BLaER1 (cell line): ENCODE data around the gene SLC6A20.
"Not testable (repeated sequence)": the region's sequence is repeated elsewhere in the genome, so short reads cannot be mapped to it uniquely, and the experiment has no call there.

Source experiments
- H3K27ac ChIP-seq: shearing (Covaris generic); formaldehyde crosslinking; 2 replicates; pipeline ENCODE4 v1.8.1; 2022
- H3K27me3 ChIP-seq: shearing (Covaris generic); formaldehyde crosslinking; 2 replicates; pipeline ENCODE4 v1.8.1; 2022
- H3K36me3 ChIP-seq: shearing (Covaris generic); formaldehyde crosslinking; 2 replicates; pipeline ENCODE4 v1.8.1; 2022
- H3K4me1 ChIP-seq: shearing (Covaris generic); formaldehyde crosslinking; 2 replicates; pipeline ENCODE4 v1.8.1; 2022
- H3K4me2 ChIP-seq: shearing (Covaris generic); formaldehyde crosslinking; 2 replicates; pipeline ENCODE4 v1.8.1; 2022
- H3K4me3 ChIP-seq: shearing (Covaris generic); formaldehyde crosslinking; 2 replicates; pipeline ENCODE4 v1.8.1; 2022
- H3K9ac ChIP-seq: shearing (Covaris generic); formaldehyde crosslinking; 2 replicates; pipeline ENCODE4 v1.8.1; 2022
- H3K9me3 ChIP-seq: shearing (Covaris generic); formaldehyde crosslinking; 2 replicates; pipeline ENCODE4 v1.8.1; 2022
- H4K20me1 ChIP-seq: shearing (Covaris generic); formaldehyde crosslinking; 2 replicates; pipeline ENCODE4 v1.8.1; 2022
- Cebpa-rat ChIP-seq: shearing (Covaris generic); IDR thresholded peaks from 2 replicates; pipeline ENCODE4 v1.8.1; 2022

The SLC6A20 gene

GRCh38 chr3:45761831-45762230 is 34.5 kb downstream of the SLC6A20 start:
- Histone ChIP-seq H3K9me3 (peaks cover 5% of the 10 kb centered on the region), H3K27me3 (no peaks in the 10 kb centered on the region), H3K36me3 (no peaks in the 10 kb centered on the region), H3K4me2 (no peak overlapping the region), H3K27ac (no peak overlapping the region), H3K9ac (no peak overlapping the region), H3K4me1 (peaks cover 8% of the 10 kb centered on the region), H4K20me1 (no peaks in the 10 kb centered on the region), H3K4me3 (no peak overlapping the region)
- no peak for TF ChIP-seq Cebpa-rat

GRCh38 chr3:45760878-45761711 is 35.2 kb downstream of the SLC6A20 start:
- Histone ChIP-seq H3K27me3 (no peaks in the 10 kb centered on the region), H3K4me2 (no peak overlapping the region), H3K4me3 (no peak overlapping the region), H4K20me1 (no peaks in the 10 kb centered on the region), H3K36me3 (no peaks in the 10 kb centered on the region), H3K4me1 (peaks cover 8% of the 10 kb centered on the region), H3K9me3 (no peaks in the 10 kb centered on the region), H3K27ac (no peak overlapping the region), H3K9ac (no peak overlapping the region)
- TF ChIP-seq Cebpa-rat = no peak

DNA sequence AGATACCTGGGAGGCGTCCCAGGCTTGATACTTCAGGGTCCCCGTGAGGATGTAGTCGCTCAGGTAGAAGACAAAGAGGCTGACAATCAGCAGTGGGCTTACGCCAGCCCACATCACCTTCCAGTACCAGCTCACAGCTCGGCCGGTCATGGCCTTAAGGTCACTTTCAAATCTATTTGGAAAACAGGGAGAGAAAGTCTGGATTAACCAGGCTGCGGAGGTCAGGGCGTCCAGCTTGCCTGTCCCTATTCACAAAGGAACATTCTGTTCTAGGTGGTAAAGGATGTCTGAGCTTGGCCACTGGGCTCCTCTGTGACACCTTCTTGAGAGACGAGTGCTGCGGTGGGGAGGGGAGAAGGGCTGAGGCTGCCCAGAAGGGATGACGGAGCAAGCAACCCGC is 36.5 kb downstream of the SLC6A20 start:
- no peak overlapping the region for H3K4me2 ChIP-seq
- no peak overlapping the region for H3K4me3 ChIP-seq
- H3K9me3 ChIP-seq = no peaks in the 10 kb centered on the region
- no peak overlapping the region for H3K9ac ChIP-seq
- H3K27me3 ChIP-seq = no peaks in the 10 kb centered on the region
- no peaks in the 10 kb centered on the region for H4K20me1 ChIP-seq
- TF ChIP-seq Cebpa-rat = no peak
- peaks cover 8% of the 10 kb centered on the region for H3K4me1 ChIP-seq
- no peak overlapping the region for H3K27ac ChIP-seq
- H3K36me3 ChIP-seq = no peaks in the 10 kb centered on the region

DNA sequence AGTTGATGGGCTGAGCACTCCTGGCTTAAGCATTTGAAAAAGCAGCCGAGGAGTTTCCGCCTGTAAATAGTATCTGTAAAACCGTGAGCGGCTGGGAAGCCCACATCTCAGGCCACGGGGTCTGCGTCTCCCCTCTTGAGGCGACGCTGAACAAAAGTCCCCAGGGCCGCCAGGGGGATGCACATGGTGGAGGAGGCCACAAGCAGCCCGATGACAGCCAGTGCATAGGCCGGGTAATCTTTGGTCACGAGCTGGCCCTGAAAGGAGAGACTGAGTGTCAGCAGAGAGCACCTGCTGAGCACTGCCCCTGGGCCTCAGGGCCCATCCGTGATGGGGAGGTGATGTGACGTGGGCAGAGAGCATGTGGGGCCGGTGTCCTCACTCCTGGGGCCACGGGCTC is 37.5 kb downstream of the SLC6A20 start:
- Histone ChIP-seq H4K20me1 (no peaks in the 10 kb centered on the region), H3K27ac (no peak overlapping the region), H3K4me2 (peak overlapping the region; percentile 18; the same call in 1 of the 2 replicates), H3K27me3 (no peaks in the 10 kb centered on the region), H3K9me3 (no peaks in the 10 kb centered on the region), H3K9ac (no peak overlapping the region), H3K4me1 (peaks cover 8% of the 10 kb centered on the region), H3K4me3 (no peak overlapping the region), H3K36me3 (no peaks in the 10 kb centered on the region)
- TF ChIP-seq Cebpa-rat = no peak

DNA sequence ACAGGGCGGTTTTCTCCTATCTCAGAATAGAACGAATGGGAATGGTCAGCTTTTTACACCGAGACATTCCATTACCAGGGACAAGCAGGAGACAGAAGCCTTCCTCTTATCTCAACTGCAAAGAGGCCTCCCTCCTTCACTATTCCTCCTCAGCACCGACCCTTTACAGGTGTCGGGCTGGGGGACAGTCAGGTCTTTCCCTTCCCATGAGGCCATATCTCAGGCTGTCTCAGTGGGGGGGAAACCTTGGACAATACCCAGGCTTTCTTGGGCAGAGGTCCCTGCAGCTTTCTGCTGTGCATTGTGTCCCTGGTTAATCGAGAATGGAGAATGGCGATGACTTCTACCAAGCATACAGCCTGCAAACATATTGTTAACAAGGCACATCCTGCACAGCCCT is 39.2 kb downstream of the SLC6A20 start:
- not testable (repeated sequence) for H3K9me3 ChIP-seq, H3K4me2 ChIP-seq, H3K9ac ChIP-seq, H3K36me3 ChIP-seq, H3K27ac ChIP-seq, H3K4me3 ChIP-seq, H3K4me1 ChIP-seq, H3K27me3 ChIP-seq, H4K20me1 ChIP-seq

DNA sequence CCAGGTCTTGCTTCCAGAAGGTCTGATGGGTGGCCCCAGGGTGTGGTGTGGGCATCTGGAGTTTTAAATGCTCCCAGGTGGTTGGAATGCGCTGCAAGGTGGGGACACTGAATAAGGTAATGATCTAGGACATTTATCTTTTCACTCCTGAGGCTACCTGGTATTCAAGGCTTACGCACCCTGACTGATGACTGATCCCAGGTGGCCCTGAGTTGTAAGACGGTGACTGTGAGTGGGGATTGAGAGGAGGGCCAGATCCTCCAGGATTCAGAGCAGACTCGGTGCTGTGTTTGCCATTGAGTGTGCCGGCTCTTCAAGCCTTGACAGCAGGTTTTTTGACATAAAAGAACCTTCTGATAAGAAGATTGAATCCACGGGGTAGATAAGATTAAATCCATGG is 40.3 kb downstream of the SLC6A20 start:
- no peaks in the 10 kb centered on the region for H3K27me3 ChIP-seq
- H3K4me1 ChIP-seq = peaks cover 8% of the 10 kb centered on the region
- no peaks in the 10 kb centered on the region for H3K36me3 ChIP-seq
- no peak overlapping the region for H3K27ac ChIP-seq
- H4K20me1 ChIP-seq = no peaks in the 10 kb centered on the region
- no peak for TF ChIP-seq Cebpa-rat
- no peak overlapping the region for H3K4me2 ChIP-seq
- no peaks in the 10 kb centered on the region for H3K9me3 ChIP-seq
- no peak overlapping the region for H3K4me3 ChIP-seq
- no peak overlapping the region for H3K9ac ChIP-seq

GRCh38 chr3:45754461-45754860 is 41.9 kb downstream of the SLC6A20 start:
- no peak overlapping the region for H3K4me3 ChIP-seq
- H3K4me2 ChIP-seq = no peak overlapping the region
- TF ChIP-seq Cebpa-rat = no peak
- no peak overlapping the region for H3K9ac ChIP-seq
- H3K27me3 ChIP-seq = no peaks in the 10 kb centered on the region
- no peak overlapping the region for H3K27ac ChIP-seq
- H3K9me3 ChIP-seq = no peaks in the 10 kb centered on the region
- no peaks in the 10 kb centered on the region for H4K20me1 ChIP-seq
- no peaks in the 10 kb centered on the region for H3K36me3 ChIP-seq
- peaks cover 8% of the 10 kb centered on the region for H3K4me1 ChIP-seq

- H3K9me3 ChIP-seq = peaks cover 8% of the 10 kb centered on the region
- no peaks in the 10 kb centered on the region; the same call in 1 of the 2 replicates for H3K4me1 ChIP-seq
- peaks cover 2% of the 10 kb centered on the region for H3K36me3 ChIP-seq
- H3K4me3 ChIP-seq = no peak overlapping the region
- no peak overlapping the region for H3K4me2 ChIP-seq
- H3K27me3 ChIP-seq = no peaks in the 10 kb centered on the region
- no peak for TF ChIP-seq Cebpa-rat
- H3K27ac ChIP-seq = no peak overlapping the region
- no peak overlapping the region for H3K9ac ChIP-seq
- H4K20me1 ChIP-seq = no peaks in the 10 kb centered on the region
Measured at GRCh38 chr3:45753095-45753494, 43.2 kb downstream of the SLC6A20 start.

DNA sequence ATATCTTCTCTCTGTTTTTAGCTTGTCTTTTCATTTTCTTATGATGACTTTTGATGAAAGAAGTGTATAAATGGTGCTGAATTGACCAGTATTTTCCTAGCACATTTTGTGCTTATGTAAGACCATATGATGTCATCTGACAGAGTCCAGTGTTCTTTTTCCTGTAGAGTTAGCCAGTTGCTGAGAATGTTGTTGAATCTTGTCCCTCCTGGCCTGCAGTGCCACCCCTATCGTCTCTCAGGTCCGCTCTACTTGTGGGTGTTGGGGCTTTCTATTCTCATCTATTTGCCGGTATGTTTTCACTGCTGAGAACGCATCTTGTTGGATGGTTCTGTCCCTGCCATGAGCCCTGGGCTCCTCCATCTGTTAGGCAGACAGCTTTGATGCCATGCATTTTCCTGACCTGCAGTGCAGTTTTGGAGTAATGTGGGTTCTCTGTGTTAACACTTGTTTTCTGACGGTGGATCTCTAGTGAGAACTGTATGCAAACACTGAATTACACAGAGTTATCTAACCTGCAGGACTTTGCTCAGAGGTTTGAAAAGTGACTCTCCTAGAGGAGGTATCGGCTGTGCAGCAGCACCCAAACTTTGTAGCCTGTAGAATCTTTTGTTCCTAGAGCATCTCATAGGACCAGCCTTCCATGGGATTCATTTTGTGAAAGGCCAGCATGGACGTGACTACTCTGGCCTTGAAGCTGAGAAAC is 44.6 kb downstream of the SLC6A20 start:
- TF ChIP-seq Cebpa-rat = no peak
- peaks cover 16% of the 10 kb centered on the region for H3K36me3 ChIP-seq
- H3K4me3 ChIP-seq = no peak overlapping the region
- no peaks in the 10 kb centered on the region for H3K27me3 ChIP-seq
- H3K4me2 ChIP-seq = no peak overlapping the region
- H3K9me3 ChIP-seq = peaks cover 19% of the 10 kb centered on the region
- no peak overlapping the region for H3K27ac ChIP-seq
- no peak overlapping the region for H3K9ac ChIP-seq
- H4K20me1 ChIP-seq = no peaks in the 10 kb centered on the region
- no peaks in the 10 kb centered on the region; the same call in 1 of the 2 replicates for H3K4me1 ChIP-seq

- Histone ChIP-seq H3K27ac (no peak overlapping the region), H3K4me2 (no peak overlapping the region), H3K9ac (no peak overlapping the region), H3K27me3 (no peaks in the 10 kb centered on the region), H4K20me1 (no peaks in the 10 kb centered on the region), H3K4me3 (no peak overlapping the region), H3K9me3 (peaks cover 19% of the 10 kb centered on the region), H3K36me3 (peaks cover 34% of the 10 kb centered on the region), H3K4me1 (no peaks in the 10 kb centered on the region; the same call in 1 of the 2 replicates)
- no peak for TF ChIP-seq Cebpa-rat
Measured at GRCh38 chr3:45749880-45750279, 46.5 kb downstream of the SLC6A20 start.

- H3K4me1 ChIP-seq, H4K20me1 ChIP-seq, H3K27ac ChIP-seq, H3K27me3 ChIP-seq, H3K9ac ChIP-seq, H3K4me3 ChIP-seq, H3K4me2 ChIP-seq: not testable (repeated sequence)
- H3K36me3 ChIP-seq = peaks cover 38% of the 10 kb centered on the region
- peaks cover 19% of the 10 kb centered on the region for H3K9me3 ChIP-seq
Measured at GRCh38 chr3:45749036-45749600, 47.2 kb downstream of the SLC6A20 start.
